Vagina (tissue), 2 donors: Measurements from ENCODE around the gene TNS1. TPM values are rescaled to one million over a fixed set of nuclear protein-coding genes. Genes with fewer than 3 reads are reported as not detected.

Experiments
- DNase-seq, 2 donors: peaks; one replicate each; pipeline ENCODE4 v3.0.0-alpha.2; 2017; ENCODE audit errors: extremely low spot score in 2 of 2
- H3K27ac ChIP-seq: fragments of 200-600 bp; sonication (generic); one replicate; pipeline ENCODE4 v1.5.1; 2019
- H3K27me3 ChIP-seq: fragments of 200-600 bp; sonication (generic); one replicate; pipeline ENCODE4 v1.5.1; 2019
- H3K36me3 ChIP-seq, 2 donors: fragments of 200-600 bp; sonication (generic); one replicate each; pipeline ENCODE4 v1.5.1; 2017 to 2019
- H3K4me1 ChIP-seq: fragments of 200-600 bp; sonication (generic); one replicate; pipeline ENCODE4 v1.5.1; 2019
- H3K4me3 ChIP-seq, 2 donors: fragments of 200-600 bp; sonication (generic); 1 replicate in 1 of 2; 2 replicates in 1 of 2; pipeline ENCODE4 v1.5.1; 2016 to 2019
- H3K9me3 ChIP-seq: fragments of 200-600 bp; sonication (generic); one replicate; pipeline ENCODE4 v1.5.1; 2019
- CTCF ChIP-seq, 3 experiments: fragments of 450-650 bp in 2 of 3; fragments of 200-600 bp in 1 of 3; sonication (generic) in 1 of 3; IDR thresholded peaks; one replicate each; pipeline ENCODE4 v1.5.1; 2017 to 2019; ENCODE audit warnings: antibody characterized with exemption in 3 of 3, mild to moderate bottlenecking in 2 of 3, moderate library complexity in 2 of 3
- POLR2A ChIP-seq, 2 donors: fragments of 450-650 bp; IDR thresholded peaks; one replicate each; pipeline ENCODE4 v1.6.1; 2017; ENCODE audit warnings: antibody characterized with exemption in 2 of 2, mild to moderate bottlenecking in 2 of 2, moderate library complexity in 2 of 2
- POLR2AphosphoS5 ChIP-seq, 2 donors: sonication (generic); formaldehyde crosslinking; IDR thresholded peaks; one replicate each; pipeline ENCODE4 v1.9.0; 2017; ENCODE audit warnings: antibody characterized with exemption in 2 of 2, mild to moderate bottlenecking in 2 of 2, low read depth in 1 of 2; ENCODE audit not compliant: insufficient read depth in 1 of 2
- intact Hi-C: fragments of 100-400 bp; cut with DNase I; formaldehyde crosslinking; loops from one replicate; pipeline ENCODE4 v1.15.1; 2023
- total RNA-seq: library from RNA; depleted of rRNA; stranded (reverse); fragments of >200 nt; gene quantifications from one replicate; pipeline ENCODE4 v1.2.3, GENCODE V29; 2016

Gene TNS1
- total RNA-seq, 1 donor from 2014 or later, result 216 TPM

GRCh38 chr2:217944923-217945322 lies 57.9 kb downstream of the TNS1 start:
- Histone ChIP-seq H3K36me3 (no peaks in the 10 kb centered on the region), H3K4me3 (no peak overlapping the region), H3K27ac (peak overlapping the region; percentile 37), H3K27me3 (no peaks in the 10 kb centered on the region), H3K9me3 (no peaks in the 10 kb centered on the region), H3K4me1 (peaks cover 96% of the 10 kb centered on the region)
- DNase-seq, result no peak
- TF ChIP-seq POLR2AphosphoS5 (IDR thresholded peaks at IDR 0.05; ENCODE audit: insufficient read depth in 1 of 2, low read depth in 1 of 2) (no peak), POLR2A (IDR thresholded peaks at IDR 0.05) (no peak)
- intact Hi-C loops, result loop anchor here (5.0 kb wide), 2 partner anchors 32 to 43 kb away; no protein-coding TSS in a partner anchor

- DNase-seq, result no peak
- Histone ChIP-seq H3K27ac (peak overlapping the region; percentile 87), H3K9me3 (no peaks in the 10 kb centered on the region), H3K36me3 (no peaks in the 10 kb centered on the region), H3K4me3 (peak overlapping the region; percentile 59 to 69), H3K27me3 (no peaks in the 10 kb centered on the region), H3K4me1 (peaks cover 96% of the 10 kb centered on the region)
- intact Hi-C loops, result loop anchor here (5.0 kb wide), 2 partner anchors 33 to 42 kb away; no protein-coding TSS in a partner anchor
- TF ChIP-seq CTCF (IDR thresholded peaks at IDR 0.05), result no peak
- TF ChIP-seq POLR2AphosphoS5 (IDR thresholded peaks at IDR 0.05; ENCODE audit: insufficient read depth in 1 of 2, low read depth in 1 of 2), result no peak
- TF ChIP-seq POLR2A (IDR thresholded peaks at IDR 0.05), result no peak
These were observed 58.4 kb downstream of the TNS1 start for GRCh38 chr2:217944366-217944765.

GRCh38 chr2:217943446-217944321 lies 59.1 kb downstream of the TNS1 start:
- H3K36me3 ChIP-seq, result no peaks in the 10 kb centered on the region
- DNase-seq, result no peak
- no peaks in the 10 kb centered on the region for H3K9me3 ChIP-seq
- peaks cover 96% of the 10 kb centered on the region for H3K4me1 ChIP-seq
- no peaks in the 10 kb centered on the region for H3K27me3 ChIP-seq
- H3K4me3 ChIP-seq, result peak overlapping the region; percentile 59 to 69
- TF ChIP-seq POLR2AphosphoS5 (IDR thresholded peaks at IDR 0.05; ENCODE audit: insufficient read depth in 1 of 2, low read depth in 1 of 2) (peak in 1 of 2 donors; percentile 91), POLR2A (IDR thresholded peaks at IDR 0.05) (peak in 1 of 2 donors; percentile 54), CTCF (IDR thresholded peaks at IDR 0.05) (peak in 1 of 3 experiments; percentile 28)
- intact Hi-C loops, result loop anchor here (5.0 kb wide), 2 partner anchors 34 to 41 kb away; no protein-coding TSS in a partner anchor
- H3K27ac ChIP-seq, result peak overlapping the region; percentile 87

- TF ChIP-seq POLR2A (IDR thresholded peaks at IDR 0.05) (no peak), POLR2AphosphoS5 (IDR thresholded peaks at IDR 0.05; ENCODE audit: insufficient read depth in 1 of 2, low read depth in 1 of 2) (no peak), CTCF (IDR thresholded peaks at IDR 0.05) (no peak)
- H3K4me1 ChIP-seq, result peaks cover 96% of the 10 kb centered on the region
- intact Hi-C loops, result loop anchor here (5.0 kb wide), 2 partner anchors 34 to 41 kb away; no protein-coding TSS in a partner anchor
These were observed 60.0 kb downstream of the TNS1 start for GRCh38 chr2:217942731-217943335.

GRCh38 chr2:217941886-217942728 lies 60.7 kb downstream of the TNS1 start:
- Histone ChIP-seq H3K9me3 (no peaks in the 10 kb centered on the region), H3K27me3 (no peaks in the 10 kb centered on the region), H3K36me3 (no peaks in the 10 kb centered on the region), H3K27ac (peak overlapping the region; percentile 87), H3K4me3 (peak overlapping the region; percentile 59 to 69), H3K4me1 (peaks cover 96% of the 10 kb centered on the region)
- no peak for TF ChIP-seq POLR2A (IDR thresholded peaks at IDR 0.05)
- no peak for TF ChIP-seq CTCF (IDR thresholded peaks at IDR 0.05)
- no peak for TF ChIP-seq POLR2AphosphoS5 (IDR thresholded peaks at IDR 0.05; ENCODE audit: insufficient read depth in 1 of 2, low read depth in 1 of 2)
- intact Hi-C loops, result loop anchor here (5.0 kb wide), 2 partner anchors 35 to 40 kb away; no protein-coding TSS in a partner anchor
- DNase-seq, result no peak

More at GRCh38 chr2:217942731-217943335, 60.0 kb downstream of the TNS1 start:
- Histone ChIP-seq H3K27ac (peak overlapping the region; percentile 87), H3K36me3 (no peaks in the 10 kb centered on the region), H3K4me3 (peak overlapping the region; percentile 59 to 69), H3K9me3 (no peaks in the 10 kb centered on the region), H3K27me3 (no peaks in the 10 kb centered on the region)
- DNase-seq, result no peak
